HepG2 (cell line): ENCODE data around the gene WDR5B.

ENCODE experiments used
- ATF1 ChIP-seq: IDR thresholded peaks from 2 replicates; pipeline ENCODE4 v1.6.1; 2016; ENCODE audit warnings: mild to moderate bottlenecking, control low read depth
- FOXJ3 ChIP-seq: sonication (generic); formaldehyde crosslinking; IDR thresholded peaks from 2 replicates; pipeline ENCODE4 v1.4.0; 2020; ENCODE audit warnings: missing genetic modification reagents, mild to moderate bottlenecking, borderline replicate concordance
- HDAC6 ChIP-seq: fragments of 200-600 bp; sonication (generic); IDR thresholded peaks from 2 replicates; pipeline ENCODE4 v1.7.0; 2017; ENCODE audit warnings: mild to moderate bottlenecking, antibody characterized with exemption, low read length, low read depth
- MAZ ChIP-seq, 2 experiments: sonication (generic) in 1 of 2; formaldehyde crosslinking in 1 of 2; IDR thresholded peaks; 2 replicates each; pipeline versions ENCODE4 v1.5.0 to v1.6.1; 2012 to 2020; ENCODE audit warnings: low read depth in 2 of 2, mild to moderate bottlenecking in 2 of 2, borderline replicate concordance in 1 of 2, improper control_type of control experiment in 1 of 2, low read length in 1 of 2, missing genetic modification reagents in 1 of 2, moderate library complexity in 1 of 2
- SP4 ChIP-seq: sonication (generic); formaldehyde crosslinking; IDR thresholded peaks from 2 replicates; pipeline ENCODE4 v1.8.1; 2023; ENCODE audit warnings: mild to moderate bottlenecking, missing genetic modification reagents
- SUZ12 ChIP-seq: fragments of 150-350 bp; IDR thresholded peaks from 2 replicates; pipeline ENCODE4 v1.6.1; 2014; ENCODE audit warnings: low read depth, low read length
- TARDBP ChIP-seq: sonication (generic); formaldehyde crosslinking; IDR thresholded peaks from 2 replicates; pipeline ENCODE4 v1.8.0; 2022; ENCODE audit warnings: mild to moderate bottlenecking, missing genetic modification reagents
- TBP ChIP-seq: sonication (generic); formaldehyde crosslinking; IDR thresholded peaks from 2 replicates; pipeline ENCODE4 v1.5.0; 2020; ENCODE audit warnings: missing genetic modification reagents
- TCF12 ChIP-seq, 2 experiments: fragments of 450-650 bp in 1 of 2; sonication (generic) in 1 of 2; formaldehyde crosslinking in 1 of 2; IDR thresholded peaks; 2 replicates each; pipeline versions ENCODE4 v1.6.1 to v1.8.0; 2017 to 2022; ENCODE audit warnings: antibody characterized with exemption in 1 of 2, mild to moderate bottlenecking in 1 of 2, missing genetic modification reagents in 1 of 2, moderate library complexity in 1 of 2
- ZNF549 ChIP-seq: sonication (generic); formaldehyde crosslinking; IDR thresholded peaks from 2 replicates; pipeline ENCODE4 v1.5.0; 2020; ENCODE audit warnings: missing genetic modification reagents
- ZNF792 ChIP-seq: IDR thresholded peaks from 2 replicates; pipeline ENCODE4 v1.6.1; 2016
- ZSCAN31 ChIP-seq: sonication (generic); formaldehyde crosslinking; IDR thresholded peaks from 2 replicates; pipeline ENCODE4 v1.5.0; 2020; ENCODE audit warnings: low read depth, mild to moderate bottlenecking, missing genetic modification reagents
- TF ChIP-seq, protein P1 (sequence below): sonication (generic); formaldehyde crosslinking; conservative IDR thresholded peaks from 2 replicates; pipeline ENCODE4 v1.8.1; 2023; ENCODE audit warnings: missing genetic modification reagents

DNA sequence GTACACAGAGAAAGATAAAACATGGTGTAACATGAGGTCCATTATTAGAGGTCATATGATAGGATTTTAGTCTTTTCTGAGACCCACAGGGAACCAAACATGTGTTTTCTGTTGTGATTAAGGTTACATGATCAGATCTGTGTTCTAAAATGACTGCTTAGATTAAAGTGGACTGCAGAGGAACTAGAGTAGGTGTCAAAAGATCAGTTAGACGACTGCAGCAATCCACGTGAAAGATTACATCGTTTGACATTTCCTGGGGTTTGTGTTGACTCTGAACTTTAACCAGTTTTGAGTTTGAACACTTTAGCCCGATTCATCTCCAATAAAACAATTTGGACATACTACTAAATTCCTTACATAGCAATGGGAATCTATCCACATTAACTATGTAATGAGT lies 37.9 kb downstream of the WDR5B start:
- no peak for TF ChIP-seq FOXJ3 (CRISPR knock-in tag)
- TF ChIP-seq TBP (CRISPR knock-in tag) = no peak
- no peak for TF ChIP-seq TCF12 (IDR thresholded peaks at IDR 0.05)
- no peak for TF ChIP-seq TCF12 (CRISPR knock-in tag; IDR thresholded peaks at IDR 0.05)
- no peak for TF ChIP-seq ZNF792 (CRISPR knock-in tag)
- TF ChIP-seq ATF1 (CRISPR knock-in tag) = no peak
- TF ChIP-seq ZSCAN31 (CRISPR knock-in tag) = no peak
- TF ChIP-seq MAZ (IDR thresholded peaks at IDR 0.05; ENCODE audit: borderline replicate concordance, low read depth, low read length) = no peak
- no peak for TF ChIP-seq MAZ (CRISPR knock-in tag; IDR thresholded peaks at IDR 0.05; ENCODE audit: low read depth)
- TF ChIP-seq ZNF549 = no peak
- no peak for TF ChIP-seq TARDBP (CRISPR knock-in tag)
- TF ChIP-seq, protein P1, sequence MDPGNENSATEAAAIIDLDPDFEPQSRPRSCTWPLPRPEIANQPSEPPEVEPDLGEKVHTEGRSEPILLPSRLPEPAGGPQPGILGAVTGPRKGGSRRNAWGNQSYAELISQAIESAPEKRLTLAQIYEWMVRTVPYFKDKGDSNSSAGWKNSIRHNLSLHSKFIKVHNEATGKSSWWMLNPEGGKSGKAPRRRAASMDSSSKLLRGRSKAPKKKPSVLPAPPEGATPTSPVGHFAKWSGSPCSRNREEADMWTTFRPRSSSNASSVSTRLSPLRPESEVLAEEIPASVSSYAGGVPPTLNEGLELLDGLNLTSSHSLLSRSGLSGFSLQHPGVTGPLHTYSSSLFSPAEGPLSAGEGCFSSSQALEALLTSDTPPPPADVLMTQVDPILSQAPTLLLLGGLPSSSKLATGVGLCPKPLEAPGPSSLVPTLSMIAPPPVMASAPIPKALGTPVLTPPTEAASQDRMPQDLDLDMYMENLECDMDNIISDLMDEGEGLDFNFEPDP = no peak
- no peak for TF ChIP-seq SP4 (CRISPR knock-in tag)
- no peak for TF ChIP-seq SUZ12
- TF ChIP-seq HDAC6 = no peak
